GM12878 (cell line): ENCODE measurements around the gene PGM3.

Source experiments
- CTCF ChIP-seq, 3 experiments: IDR thresholded peaks in 2 of 3; conservative IDR thresholded peaks in 1 of 3; 2 replicates each; pipeline ENCODE4 v1.5.1; 2011; ENCODE audit warnings: low read depth in 3 of 3, low read length in 3 of 3, mild to moderate bottlenecking in 3 of 3, control low read depth in 2 of 3, moderate library complexity in 2 of 3, inconsistent platforms in 1 of 3, mixed read lengths in 1 of 3; ENCODE audit not compliant: control insufficient read depth in 2 of 3, insufficient read depth in 1 of 3; ENCODE audit errors: extremely low read depth in 1 of 3
- E4F1 ChIP-seq: fragments of 450-650 bp; IDR thresholded peaks from 2 replicates; pipeline ENCODE4 v1.6.1; 2018; ENCODE audit warnings: borderline replicate concordance, mild to moderate bottlenecking; ENCODE audit not compliant: partially characterized antibody
- EZH2 ChIP-seq: IDR thresholded peaks from 2 replicates; pipeline ENCODE4 v1.6.1; 2012; ENCODE audit warnings: low read depth, mild to moderate bottlenecking, control low read depth, inconsistent platforms, low read length, borderline replicate concordance; ENCODE audit not compliant: control insufficient read depth
- JUNB ChIP-seq: IDR thresholded peaks from 2 replicates; pipeline ENCODE4 v1.6.1; 2016; ENCODE audit warnings: antibody characterized with exemption, mild to moderate bottlenecking
- JUND ChIP-seq: IDR thresholded peaks from 2 replicates; pipeline ENCODE4 v1.6.1; 2012; ENCODE audit warnings: low read depth, mild to moderate bottlenecking, low read length, improper control_type of control experiment, moderate library complexity
- NBN ChIP-seq: fragments of 450-650 bp; IDR thresholded peaks from 2 replicates; pipeline ENCODE4 v1.6.1; 2016
- NR2C2 ChIP-seq: IDR thresholded peaks from 2 replicates; pipeline ENCODE4 v1.6.1; 2011; ENCODE audit warnings: borderline replicate concordance, low read depth; ENCODE audit not compliant: control insufficient read depth, insufficient read length
- POLR2A ChIP-seq: IDR thresholded peaks from 2 replicates; pipeline ENCODE4 v1.6.1; 2011; ENCODE audit warnings: low read depth, mild to moderate bottlenecking, low read length
- RBBP5 ChIP-seq: fragments of 200-600 bp; sonication (generic); conservative IDR thresholded peaks from 2 replicates; pipeline ENCODE4 v1.6.1; 2016
- SIN3A ChIP-seq: IDR thresholded peaks from 2 replicates; pipeline ENCODE4 v1.6.1; 2012; ENCODE audit warnings: low read depth, low read length, improper control_type of control experiment
- SMC3 ChIP-seq: IDR thresholded peaks from 2 replicates; pipeline ENCODE4 v1.6.1; 2011; ENCODE audit warnings: low read length, improper control_type of control experiment, borderline replicate concordance
- SPI1 ChIP-seq: IDR thresholded peaks from 2 replicates; pipeline ENCODE4 v1.6.1; 2011; ENCODE audit warnings: low read depth, mild to moderate bottlenecking, low read length, moderate library complexity, borderline replicate concordance; ENCODE audit not compliant: insufficient read depth
- YY1 ChIP-seq: IDR thresholded peaks from 2 replicates; pipeline ENCODE4 v1.6.1; 2011; ENCODE audit warnings: low read depth, mild to moderate bottlenecking, low read length
- ZNF24 ChIP-seq: fragments of 450-650 bp; IDR thresholded peaks from 2 replicates; pipeline ENCODE4 v1.6.1; 2017; ENCODE audit warnings: antibody characterized with exemption, mild to moderate bottlenecking

DNA sequence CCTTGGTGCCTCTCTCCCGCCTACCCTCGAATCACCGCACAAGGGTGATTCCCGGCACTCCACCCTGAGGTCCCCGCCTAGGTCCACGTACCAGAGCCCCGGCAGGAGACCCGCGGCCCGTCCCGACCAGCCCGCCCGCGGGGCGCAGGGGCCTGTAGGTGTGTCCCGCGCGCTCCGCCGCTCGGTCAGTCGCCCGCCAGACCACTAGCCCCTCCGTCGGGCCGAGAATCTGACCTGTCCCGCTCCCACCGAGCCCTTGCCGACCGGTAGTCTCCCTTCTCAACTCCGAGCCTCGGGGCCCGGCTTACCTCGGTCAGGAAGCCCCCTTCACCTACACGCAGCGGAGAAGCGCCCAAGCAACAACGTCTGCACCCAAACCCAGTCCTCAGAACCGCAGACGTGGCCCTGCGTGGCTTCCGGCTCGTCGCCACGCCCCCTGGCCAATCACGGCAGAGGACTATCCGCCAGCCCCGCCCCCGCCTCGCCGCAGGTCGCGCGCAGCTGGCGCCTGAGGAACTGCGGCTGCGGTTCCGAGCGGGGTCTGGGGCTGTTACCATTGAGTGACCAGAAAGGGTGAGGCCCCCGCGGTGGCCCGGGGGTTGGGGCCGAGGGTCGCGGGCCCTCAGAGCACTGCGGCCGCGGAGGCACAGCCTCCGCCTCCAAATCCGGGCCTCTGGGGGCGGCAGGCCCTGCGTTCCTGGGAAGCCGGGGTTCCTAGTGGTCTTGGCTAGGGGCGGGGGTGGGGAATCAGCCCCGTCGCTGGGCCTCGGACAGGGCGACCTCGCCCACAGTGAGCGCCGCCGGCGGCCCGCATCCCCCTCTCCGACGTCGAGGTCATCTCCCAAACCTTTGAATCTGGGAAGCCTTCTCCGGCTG lies at the start of gene PGM3, which contains the start of gene RWDD2A:
- no peak for TF ChIP-seq CTCF (IDR thresholded peaks at IDR 0.05 in 2 of 3, conservative IDR thresholded peaks at IDR 0.05 in 1 of 3; ENCODE audit: control insufficient read depth in 2 of 3, extremely low read depth in 1 of 3, insufficient read depth in 1 of 3, low read depth in 3 of 3, low read length in 3 of 3)
- TF ChIP-seq NR2C2: no peak
- TF ChIP-seq E4F1: no peak
- TF ChIP-seq POLR2A: peak; percentile 96
- peak; percentile 37; the same call in 1 of the 2 replicates for TF ChIP-seq SIN3A
- TF ChIP-seq SPI1: peak; percentile 52; the same call in 1 of the 2 replicates
- TF ChIP-seq YY1: 0 out of 2 replicates have a peak, but pooled peaks have one; percentile 20
- peak; percentile 67 for TF ChIP-seq NBN
- TF ChIP-seq JUNB: no peak
- TF ChIP-seq JUND: no peak
- TF ChIP-seq RBBP5: no peak
- TF ChIP-seq SMC3: no peak
- TF ChIP-seq ZNF24: no peak
- no peak for TF ChIP-seq EZH2
